VCaP (cell line): ENCODE results near the gene TOPAZ1.

Experiments
- H3K27ac ChIP-seq: fragments of 450-650 bp; 2 replicates; pipeline ENCODE4 v1.5.1; 2017
- CTCF ChIP-seq: fragments of 450-650 bp; conservative IDR thresholded peaks from 2 replicates; pipeline ENCODE4 v1.5.1; 2017; ENCODE audit warnings: mild to moderate bottlenecking, moderate library complexity

Gene TOPAZ1

DNA sequence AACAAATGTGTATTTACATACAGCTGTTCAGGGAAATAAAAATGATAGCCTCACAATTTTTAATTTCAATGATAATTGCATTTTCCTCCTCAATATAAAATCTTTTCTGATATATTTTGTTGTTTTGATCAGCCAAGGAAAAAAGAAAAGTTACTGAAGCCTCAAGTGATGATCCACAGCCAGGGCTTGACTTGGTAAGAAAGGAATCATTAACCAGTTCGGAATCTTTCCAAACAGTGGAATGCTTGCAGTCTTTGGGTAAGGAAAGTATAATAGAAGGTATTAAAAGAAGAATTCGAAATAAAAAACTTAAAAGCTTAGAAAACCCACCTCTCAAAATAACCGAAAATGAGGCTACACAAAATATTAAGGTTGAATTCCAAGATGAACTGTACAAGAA, 1.0 kb downstream of the TOPAZ1 start:
- no peak for TF ChIP-seq CTCF
- no peak overlapping the region for H3K27ac ChIP-seq

- TF ChIP-seq CTCF, result no peak
- no peak overlapping the region for H3K27ac ChIP-seq
Measured at GRCh38 chr3:44248152-44248551, 6.5 kb downstream of the TOPAZ1 start.

DNA sequence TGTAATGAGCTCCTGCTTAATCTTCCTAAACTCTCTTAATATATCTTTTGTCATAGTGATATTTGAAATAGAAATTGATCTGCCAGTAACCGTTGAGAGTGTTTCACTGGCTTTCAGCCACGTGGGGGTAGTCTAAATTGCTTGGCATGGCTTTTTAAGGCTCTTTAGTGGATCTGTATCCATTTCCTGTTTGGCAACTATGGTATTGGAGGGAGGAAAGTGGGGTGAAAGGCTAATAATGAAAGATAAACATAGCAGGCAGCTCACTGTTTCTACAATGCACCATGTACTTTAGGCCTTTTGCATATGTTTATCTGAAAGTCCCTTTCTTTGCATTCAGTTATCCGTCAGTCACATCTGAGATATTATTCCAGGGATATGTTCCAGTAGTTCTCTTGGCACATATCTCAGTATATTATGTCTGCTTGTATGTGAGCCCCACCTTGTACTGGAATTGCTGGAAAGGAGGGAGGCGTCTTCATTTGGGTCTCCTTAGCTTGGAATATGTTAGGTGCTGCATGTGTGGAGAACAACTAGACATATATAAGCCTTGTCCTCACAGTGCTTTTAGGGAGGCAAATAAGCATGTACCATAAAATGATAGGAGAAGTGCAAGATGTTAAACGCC, 10.8 kb downstream of the TOPAZ1 start:
- TF ChIP-seq CTCF, result no peak
- H3K27ac ChIP-seq, result no peak overlapping the region

GRCh38 chr3:44259404-44259803, 17.7 kb downstream of the TOPAZ1 start:
- TF ChIP-seq CTCF, result no peak
- no peak overlapping the region for H3K27ac ChIP-seq

DNA sequence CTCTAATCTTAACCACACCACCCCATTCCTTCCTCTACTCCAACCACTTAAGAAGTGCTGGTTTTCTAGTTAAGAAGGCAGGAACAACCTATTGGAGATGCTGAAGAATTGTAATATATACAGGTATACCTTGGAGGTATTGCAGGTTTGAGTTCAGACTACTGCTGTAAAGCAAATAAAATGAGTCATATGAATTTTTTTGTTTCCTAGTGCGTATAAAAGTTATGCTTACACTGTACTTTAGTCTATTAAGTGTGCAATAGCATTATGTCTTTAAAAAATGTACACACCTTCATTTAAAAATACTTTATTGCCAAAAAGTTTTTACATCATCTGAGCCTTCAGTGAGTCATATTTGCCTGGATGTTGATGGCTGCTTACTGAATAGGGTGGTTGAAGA, 22.5 kb downstream of the TOPAZ1 start:
- TF ChIP-seq CTCF, result no peak
- no peak overlapping the region for H3K27ac ChIP-seq

DNA sequence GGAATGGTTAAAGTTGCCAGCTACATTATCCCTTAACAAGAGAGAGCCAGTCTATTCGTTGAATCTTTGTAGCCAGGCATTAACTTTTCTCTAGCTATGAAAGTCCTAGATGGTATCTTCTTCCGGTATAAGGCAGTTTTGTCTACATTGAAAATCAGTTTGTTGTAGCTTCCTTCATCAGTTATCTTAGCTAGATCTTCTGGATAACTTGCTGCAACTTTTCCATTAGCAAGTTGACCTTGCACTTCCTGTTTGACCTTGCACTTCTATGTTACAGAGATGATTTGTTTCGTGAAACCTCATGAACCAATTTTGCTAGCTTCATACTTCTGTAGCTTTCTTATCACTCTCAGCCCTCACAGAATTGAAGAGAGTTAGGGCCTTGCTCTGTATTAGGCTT, 24.1 kb downstream of the TOPAZ1 start:
- H3K27ac ChIP-seq, result no peak overlapping the region
- no peak for TF ChIP-seq CTCF

- TF ChIP-seq CTCF, result no peak
- no peak overlapping the region for H3K27ac ChIP-seq
Measured at GRCh38 chr3:44272191-44272590, 30.5 kb downstream of the TOPAZ1 start.
